Inflammatory macrophage treated with lipopolysaccharide for 1 hour (primary cell): ENCODE results near the gene BCAR3.

Experiments
- DNase-seq, 2 donors: peaks; one replicate each; pipeline ENCODE4 v3.0.0-alpha.2; 2020 to 2022

BCAR3 gene

DNA sequence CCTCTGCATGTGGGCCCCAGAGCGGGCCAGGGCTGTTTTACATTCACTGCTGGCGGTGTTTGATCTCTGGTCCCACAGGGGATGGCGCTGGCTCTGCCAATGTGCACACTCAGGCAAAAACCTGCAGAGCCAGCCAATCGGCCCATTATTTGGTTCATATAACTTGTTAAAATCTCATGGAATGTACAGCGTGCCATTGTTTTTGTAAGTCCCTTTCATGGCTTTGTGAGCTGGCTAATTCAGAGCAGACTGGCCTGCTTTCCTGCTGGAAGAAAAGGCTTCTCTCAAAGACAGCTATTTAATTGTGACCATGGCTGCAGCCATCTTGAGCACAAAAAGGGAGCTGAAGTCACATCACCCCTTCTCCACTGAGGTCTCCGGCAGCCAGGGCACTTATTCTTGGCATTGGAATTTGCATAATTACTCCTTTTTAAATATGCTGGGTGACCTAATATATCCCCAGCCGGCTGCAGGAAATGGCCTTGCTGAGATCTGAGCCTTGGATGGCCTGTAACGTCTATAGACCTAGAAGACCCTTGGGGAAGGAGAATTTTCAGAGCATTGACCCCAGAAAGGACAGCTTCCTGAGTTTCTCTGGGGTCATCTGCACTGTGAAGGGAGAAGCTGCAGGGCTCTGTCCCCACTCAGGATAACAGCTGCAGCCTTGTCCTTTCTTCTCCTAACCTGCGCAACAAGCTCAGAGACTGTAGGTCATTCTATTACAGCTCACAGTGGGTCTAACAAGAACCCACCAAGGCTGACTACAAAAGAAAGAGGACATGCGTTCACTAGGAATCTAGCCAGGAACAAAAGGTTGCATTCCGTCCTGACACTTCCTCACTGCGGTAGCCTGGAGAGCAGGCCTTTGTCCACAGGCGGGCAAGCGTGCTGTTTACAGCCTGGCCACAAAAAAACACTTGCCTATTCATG is 45.8 kb downstream of the BCAR3 start:
- DNase-seq, result no peak

DNA sequence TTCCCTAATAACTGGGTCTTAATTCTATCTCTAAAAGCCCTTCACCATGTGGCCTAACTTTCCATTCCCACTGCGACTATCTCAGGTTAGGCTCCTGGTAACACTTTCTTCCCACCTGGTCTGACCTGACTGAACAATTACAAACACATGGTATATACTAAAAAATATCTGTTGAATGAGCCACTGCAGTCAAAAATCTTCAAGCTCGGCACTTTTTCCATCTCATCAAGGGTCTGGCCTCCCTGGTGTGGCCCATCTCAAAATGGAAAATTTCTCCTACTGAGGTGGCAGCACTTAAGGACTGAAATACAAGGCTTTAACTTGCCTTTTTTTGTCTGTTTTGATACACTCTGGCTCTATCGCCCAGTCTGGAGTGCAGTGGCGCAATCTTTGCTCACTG is 48.3 kb downstream of the BCAR3 start:
- DNase-seq, result no peak

DNA sequence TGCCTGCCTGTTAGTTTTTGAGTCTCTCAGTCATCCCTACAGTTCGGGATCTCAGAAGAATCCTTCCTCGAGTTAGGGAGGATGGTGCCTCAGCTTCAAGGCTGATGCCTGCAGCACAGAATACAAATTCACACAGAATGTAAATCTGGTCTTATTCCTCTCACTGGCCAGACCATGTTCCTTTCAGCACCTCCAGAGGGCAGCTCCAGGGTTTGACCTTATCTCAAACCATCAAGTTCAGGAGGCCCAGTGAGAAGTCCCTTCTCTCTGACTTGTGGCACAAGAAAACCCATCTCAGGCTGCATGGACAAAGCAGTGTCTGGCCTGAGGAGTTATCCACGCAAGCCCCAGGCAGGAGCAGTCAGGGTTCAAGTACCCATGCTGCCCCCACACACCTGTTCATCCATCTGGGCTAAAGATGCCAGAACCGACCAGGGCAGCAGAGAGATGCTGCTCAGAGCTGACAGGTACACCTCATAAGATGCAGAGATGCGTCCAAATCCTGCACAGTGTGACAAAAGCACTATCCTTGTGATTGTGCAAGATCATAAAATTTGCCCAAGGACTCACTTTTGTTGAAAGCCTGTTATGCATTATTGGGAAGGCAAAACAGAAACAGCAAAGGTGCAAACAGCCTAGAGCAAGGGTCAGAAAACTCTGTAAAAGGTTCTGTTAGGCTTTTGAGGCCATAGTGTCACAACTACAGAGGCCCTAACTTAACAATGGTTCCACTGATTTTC is 49.8 kb downstream of the BCAR3 start:
- peak in 1 of 2 donors; percentile 23 for DNase-seq

DNA sequence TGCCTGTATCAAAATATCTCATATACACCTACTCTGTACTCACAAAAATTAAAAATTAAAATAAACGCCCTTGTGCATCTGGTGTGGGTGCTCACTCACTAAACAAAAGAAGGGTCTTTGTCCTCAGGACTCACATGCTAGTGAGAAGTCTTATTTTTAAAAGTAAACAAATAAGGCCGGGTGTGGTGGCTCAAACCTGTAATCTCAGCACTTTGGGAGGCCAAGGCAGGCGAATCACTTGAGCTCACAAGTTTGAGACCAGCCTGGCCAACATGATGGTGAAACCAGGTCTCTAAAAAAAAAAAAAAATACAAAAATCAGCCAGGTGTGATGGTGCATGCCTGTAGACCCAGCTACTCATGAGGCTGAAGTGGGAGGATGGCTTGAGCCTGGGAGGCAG is 51.5 kb downstream of the BCAR3 start:
- no peak for DNase-seq

DNA sequence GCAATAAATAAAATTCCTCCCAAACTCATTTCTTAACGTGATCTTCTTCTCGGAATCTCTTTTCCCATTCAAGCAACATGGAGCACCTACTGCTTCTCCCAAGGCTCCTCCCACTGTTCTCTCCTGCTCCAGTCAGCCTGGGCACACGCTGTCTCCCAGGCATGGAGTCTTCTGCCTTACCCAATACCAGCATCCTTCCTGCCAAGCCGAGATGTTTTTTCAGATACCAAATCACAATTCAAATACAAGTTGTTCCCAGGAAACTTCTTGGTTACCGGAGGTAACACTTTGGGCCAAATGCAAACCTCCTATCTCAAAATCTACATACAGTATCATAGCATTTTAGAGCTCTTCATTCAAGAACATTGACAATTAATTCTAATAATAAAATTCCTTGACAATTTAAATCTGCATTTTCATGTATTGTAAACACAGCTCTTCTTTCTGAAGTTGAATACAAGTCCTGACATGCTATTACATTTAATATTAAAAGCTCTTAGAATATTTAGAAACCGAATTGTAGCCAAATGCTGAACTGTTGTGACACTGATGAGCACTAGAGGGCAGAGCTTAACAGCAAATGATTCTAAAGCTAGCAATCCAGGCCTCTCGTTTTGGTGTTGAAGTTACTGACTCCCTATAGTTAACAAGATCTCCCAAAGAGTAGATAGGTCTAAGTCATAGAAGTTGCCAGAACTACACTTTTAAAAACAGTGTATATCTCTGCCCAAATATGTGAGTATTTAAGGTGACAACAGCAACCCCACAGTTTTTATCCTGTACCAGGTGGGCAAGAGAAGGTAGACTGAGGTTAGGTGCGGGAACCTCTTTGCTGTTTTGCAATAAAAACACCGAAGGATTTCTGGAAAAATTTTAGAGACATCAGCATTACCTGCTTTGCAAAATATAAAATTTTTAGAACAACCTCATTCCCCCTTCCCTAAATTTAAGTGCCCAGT is 52.3 kb downstream of the BCAR3 start:
- peak; percentile 62 to 85 for DNase-seq

DNA sequence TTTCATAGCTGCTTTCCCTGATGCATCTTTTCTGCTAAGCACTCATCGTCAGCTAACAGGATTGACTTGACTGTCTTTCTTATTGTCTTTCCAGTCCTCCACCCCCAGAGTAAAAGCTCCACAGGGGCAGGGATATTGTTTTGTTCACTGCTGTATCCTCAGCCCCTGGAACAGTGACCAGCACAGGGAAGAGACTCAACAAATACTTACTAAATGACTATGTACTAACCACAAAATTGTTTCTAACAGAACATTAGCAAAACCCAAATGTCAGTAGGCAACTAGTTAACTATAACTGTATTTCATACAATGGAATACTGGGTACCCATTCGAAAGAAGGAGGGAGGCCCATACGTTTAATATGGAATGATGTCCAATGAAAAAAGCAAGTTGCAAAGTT is 53.0 kb downstream of the BCAR3 start:
- no peak for DNase-seq

DNA sequence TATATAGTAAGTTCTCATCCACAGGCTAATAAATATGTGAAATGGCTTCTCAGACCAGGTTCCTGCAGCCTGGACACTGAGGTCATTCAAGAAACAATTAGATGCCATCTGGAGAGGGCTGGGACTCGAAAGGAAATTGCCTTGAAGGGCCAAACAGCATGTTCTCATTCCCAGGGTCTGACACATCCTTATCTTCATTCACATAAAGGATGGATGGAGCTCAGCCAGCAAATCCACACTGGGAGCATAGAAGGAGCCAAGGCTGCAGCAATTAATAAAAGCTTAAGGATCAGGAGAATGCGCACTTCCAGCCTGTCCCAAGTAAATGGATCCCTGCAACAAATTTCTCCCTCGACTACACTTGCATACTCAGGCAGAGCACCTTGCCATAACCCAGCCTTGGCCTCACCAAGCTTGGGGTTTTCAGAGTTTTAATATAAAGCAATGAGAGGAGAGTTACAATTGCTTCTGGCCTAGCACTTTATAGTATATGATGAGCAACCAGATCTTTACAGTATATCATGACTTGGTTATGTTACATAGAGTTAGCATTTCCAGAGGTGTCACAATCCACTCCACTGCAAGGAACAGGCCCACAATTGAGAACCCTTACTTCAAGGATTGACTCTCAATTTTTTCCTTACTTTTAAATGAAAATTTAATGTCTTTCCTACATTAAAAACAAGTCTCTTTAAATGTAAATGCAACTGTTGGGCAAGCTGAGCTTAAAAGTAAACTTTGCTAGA is 55.9 kb downstream of the BCAR3 start:
- DNase-seq, result no peak

DNA sequence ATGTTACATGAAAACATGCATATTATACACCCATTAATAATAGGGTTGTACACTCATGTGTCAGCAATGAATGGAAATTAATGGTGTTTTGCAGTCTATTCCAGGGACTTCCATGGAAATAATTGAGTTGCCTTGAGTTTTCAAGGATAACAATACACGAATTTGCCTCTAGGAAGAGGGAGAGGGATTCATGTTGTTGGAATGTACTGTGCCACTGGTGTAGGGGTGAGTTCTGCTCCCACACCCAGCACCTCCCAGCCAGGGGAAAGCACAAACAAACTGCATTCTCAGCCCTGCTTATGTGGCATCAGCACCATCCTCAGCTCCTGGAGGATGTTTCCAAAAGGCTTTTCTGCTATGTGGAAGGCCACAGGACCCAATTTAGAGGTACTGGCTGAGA is 57.8 kb downstream of the BCAR3 start:
- no peak for DNase-seq

DNA sequence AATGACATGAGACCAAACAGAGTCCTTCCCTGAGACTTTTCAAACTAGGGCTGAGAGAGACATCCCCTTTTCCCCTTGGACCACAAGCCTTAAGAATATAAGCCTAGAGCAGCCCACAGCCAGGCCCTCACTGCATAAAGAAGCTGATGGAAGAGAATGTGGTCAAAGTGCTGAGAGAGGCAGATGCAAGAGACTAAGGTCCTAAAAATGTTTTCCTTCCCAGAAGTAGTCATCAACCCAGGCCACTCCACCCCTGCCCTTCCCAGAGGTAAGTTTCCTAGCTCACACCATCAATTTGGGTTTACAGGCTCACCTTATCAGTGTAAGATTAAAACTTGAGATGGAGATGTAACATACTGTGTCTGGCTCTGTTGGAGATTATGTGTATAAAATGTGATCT is 58.2 kb downstream of the BCAR3 start:
- no peak for DNase-seq

DNA sequence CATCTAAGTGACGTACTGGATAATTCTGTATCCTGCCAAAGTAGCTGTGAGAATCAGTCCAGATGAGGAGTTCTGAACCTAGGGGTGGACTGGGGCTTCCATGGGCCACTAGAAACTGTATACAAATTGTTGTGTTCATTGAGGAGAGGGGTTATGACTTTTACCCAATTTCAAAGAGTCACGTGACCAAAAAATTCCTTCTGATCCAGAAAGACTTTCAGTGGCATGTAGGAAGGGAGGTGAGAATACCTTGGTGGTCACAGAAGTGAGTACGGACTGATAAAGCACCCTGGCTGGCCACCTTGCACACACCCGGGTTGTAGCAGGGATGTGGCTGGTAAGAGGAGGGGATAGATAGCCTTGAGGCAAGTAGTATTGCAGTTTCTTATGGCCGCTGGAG is 60.4 kb downstream of the BCAR3 start:
- DNase-seq, result no peak

DNA sequence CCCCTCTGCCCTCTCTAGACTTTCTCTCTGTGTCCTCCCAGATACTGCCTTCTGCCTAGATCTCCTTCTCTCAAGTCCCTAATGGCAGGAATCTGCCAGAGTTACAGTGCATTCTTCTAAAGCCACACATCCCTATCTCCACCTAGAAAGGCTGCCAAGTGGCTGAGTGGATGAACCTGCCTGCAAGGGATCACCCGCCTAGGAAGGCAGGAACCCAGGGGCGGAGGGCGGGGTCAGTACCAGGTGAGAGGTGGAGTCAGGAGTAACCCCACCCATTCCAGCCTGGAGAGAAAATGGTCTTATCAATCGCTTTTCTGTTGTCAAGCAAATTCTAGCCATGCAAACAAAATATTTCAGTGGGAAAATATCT is 60.8 kb downstream of the BCAR3 start:
- no peak for DNase-seq

DNA sequence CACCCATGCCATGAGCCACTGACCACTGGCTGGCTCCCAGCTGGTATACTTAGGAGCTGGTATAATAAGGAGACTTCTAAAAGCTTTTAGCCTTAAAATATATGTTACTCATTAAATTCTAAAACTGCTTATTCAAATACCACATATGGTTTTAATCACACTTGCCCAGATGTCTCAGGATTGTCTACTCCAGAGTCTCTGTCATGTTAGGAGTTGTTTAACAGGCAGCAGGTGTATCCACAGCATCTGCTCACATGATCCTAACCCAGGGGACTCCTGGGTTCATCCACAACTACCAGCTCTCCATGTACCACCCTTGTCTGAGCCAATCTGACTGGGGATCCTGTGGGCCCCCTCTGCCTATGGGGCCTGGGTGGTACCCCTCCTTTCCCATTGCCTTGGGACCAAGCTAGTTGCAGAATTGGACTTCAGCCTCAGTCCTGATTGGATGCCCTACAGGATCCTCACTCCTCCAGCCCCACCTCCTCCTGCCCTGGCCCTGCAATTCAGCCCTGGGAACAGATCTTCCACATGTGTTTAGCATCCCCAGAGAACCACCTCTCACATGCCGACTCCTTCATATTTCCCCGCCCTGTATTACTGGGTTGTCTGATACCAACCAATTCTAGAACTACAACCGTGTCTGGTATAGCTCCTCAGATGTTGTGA is 61.3 kb downstream of the BCAR3 start:
- no peak for DNase-seq

DNA sequence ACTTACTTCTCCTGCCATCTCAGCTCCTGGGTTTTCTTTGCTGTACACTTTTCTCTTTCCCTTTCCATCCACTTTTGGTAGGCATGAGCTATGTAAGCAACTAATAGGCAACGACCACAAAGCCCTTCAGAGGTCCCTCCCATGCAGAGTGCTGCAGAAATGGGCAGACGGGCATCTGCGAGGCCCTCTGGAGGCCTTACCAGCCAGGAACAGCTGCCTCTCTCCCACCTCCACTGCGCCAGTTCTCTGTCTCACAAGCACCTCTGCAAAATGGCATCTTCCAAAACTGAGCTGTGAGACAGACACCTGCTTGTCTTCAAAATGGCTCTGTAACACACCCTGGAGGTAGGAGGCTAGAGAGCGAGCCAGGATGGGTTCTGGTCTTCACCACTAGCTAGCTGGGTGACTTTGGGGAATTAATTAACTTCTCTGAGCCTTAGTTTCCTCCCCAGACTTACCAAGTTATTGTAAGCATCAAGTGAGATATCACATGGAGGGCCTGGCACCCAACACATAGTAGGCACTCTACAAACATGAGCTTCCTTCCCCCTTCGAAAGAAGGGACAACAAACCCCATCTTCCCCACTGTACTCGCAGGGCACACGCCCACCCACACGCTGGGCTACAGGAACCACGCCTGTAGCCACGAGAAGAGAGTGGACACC is 62.0 kb downstream of the BCAR3 start:
- DNase-seq, result no peak

DNA sequence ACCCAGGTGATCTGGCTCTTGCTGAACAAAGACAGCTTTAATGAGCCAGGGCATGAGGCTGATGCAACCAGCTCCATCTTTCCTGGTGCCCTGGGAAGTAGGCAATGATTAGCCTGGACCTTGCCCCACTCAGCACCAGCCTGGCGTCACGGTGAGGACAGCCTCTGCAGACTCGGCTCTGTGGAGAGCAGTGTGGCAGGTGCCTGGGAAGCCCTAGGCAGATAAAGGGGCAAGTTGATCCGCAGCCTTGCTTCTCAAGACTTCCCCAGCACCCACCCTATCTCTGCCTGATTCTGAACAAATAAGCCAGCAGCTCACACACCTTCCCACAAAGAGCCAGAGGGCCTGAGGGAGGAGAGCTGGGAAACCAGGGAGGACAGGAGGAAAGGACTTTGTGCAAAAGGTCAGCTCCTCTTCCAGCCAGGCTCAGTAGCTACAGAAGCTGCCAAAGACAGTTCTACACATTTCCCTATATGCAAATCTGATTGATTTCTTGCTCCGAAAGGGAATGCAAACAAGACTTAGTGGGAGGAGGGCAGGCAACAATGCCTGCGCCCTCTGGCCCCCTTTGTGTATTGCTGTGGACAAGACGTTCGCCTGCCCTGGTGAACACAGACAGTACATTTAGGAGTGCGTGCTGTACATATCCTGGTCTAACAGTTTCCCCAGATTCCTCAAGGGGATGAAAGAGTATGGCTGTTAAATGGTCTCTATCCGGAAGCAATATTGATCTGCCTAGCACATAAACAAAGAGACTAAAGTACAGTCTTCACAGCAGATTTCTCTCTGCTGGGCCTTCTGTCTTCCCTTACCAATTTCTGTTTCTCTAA is 63.8 kb downstream of the BCAR3 start:
- no peak for DNase-seq

DNA sequence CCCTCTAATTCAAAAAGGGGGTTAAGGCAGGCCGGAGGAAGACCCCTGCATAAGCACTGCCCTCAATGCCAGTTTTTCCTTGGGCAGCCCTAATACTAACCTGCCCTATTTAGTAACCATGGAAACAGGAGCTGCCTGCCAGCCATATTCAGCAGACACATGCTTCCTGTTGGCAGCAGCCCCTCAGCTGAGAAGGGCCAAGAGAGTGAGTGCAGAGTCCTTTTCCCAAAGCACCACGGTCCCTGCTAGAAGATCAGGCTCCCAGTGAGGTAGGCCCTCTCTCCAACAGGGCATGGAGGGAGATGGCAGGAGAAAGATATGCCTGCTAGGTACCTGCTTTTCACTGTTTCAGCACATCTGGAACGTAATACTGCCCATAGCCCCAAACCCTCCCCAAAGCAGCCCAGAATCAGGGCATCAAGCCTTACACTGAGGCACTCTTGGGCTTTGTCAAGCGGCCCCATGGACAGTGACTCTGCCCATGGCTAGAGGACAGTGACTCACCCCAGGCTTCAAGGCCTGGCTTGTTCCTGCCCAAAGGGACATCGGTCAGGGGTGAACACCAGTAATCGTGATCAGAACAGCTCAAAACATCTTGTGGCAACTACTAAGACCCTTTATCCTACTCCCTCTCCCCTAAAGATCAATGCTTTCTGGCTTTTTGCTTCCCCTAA is 64.5 kb downstream of the BCAR3 start:
- DNase-seq, result no peak

DNA sequence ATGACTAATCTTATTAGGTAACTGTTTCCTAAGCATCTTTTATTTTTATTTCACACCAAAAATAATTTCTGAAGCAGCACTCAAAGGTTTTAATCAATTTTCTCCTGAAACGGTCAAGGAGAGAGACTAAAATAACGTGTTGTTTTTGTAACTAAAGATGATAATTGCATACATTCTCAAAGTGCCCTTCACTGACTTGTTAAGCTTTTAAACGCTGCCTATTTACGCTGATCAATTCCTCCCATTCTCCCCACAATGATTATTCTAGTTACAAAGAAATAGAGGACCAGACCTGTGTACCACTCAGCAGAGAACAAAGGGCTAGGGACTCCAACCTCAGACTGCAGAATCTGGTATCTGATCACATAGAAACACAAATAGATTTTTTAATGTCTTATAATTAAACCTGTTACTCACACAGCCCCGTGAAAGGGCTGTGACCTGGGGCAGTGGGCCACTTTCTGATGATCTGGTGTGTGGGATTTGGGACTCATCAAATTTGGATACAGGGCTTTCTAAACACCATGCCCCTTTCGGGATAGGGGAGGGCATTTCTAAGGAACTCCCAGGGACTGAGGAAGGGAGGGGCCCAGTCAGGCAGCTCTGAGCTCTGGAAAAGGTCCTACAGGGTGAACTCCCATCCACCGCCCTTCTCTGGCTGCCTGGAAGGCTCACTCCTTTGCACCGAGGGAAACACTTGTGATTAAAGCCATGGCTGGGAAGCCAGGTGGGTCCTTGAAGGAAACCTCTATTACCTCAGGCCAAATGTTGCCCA is 65.2 kb downstream of the BCAR3 start:
- no peak for DNase-seq

DNA sequence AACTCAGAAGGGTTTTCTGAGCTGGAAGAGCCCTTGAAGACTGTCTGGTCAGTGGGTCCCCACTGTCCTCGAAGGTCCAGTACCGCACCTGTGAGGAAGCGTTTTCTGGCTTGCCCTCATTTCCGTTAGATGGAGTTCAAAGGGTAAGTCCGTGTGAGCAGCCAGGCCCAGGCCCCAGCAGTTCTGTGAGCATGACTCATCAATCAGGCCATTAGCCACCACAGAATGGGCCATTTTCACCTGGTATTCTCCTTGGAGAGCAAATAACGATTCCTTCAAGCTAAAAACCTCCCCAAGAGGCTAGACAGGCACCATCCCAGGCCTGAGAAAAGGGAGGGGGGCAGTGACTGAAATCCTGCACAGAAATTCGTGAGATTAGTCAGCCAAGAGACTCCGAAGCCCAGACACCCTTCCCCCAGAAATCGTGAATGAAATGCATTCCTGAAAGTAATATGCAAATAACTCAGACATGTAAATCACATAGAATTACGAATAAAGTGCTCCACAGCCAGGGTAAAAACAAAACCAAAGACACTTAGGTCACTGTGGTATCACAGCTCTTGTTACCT is 66.0 kb downstream of the BCAR3 start:
- no peak for DNase-seq

DNA sequence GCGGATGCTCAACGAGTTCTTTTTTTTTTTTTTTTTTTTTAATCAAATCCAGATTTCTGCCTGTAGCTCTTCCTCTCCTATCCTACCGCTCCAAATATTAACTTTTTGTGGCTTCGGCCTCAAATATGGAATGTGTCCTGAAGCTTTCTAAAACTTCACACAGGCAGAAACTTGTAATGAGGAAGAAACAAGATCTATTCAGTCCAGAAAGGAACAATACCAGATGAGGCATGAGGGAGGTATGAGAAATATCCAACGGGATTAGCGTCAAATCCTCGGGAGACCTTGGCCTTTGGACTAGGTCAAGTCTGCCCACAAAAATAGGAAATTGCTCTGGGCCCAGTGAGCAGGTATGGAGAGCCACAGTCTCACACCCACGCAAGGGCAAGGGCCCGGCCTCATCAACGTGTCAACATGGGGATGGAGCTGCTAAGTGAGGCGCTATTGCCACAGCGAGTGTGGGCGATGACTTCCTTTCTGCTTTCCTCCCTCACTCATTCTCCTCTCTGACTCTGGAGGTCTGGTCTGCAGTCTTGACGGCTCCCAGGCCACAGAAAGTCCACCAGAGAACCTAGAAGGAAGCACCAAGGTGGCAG is 66.6 kb downstream of the BCAR3 start:
- peak in 1 of 2 donors; percentile 23 for DNase-seq
